B cell (primary cell): ENCODE results near the gene GLRX. TPM values are rescaled to one million over a fixed set of nuclear protein-coding genes. Genes with fewer than 3 reads are reported as not detected.

Source experiments
- ATAC-seq: fragments of 200-7000 bp; cut with Tn5 transposase; one replicate; pipeline ENCODE4 v1.10.0; 2021; ENCODE audit warnings: low read depth, mild to moderate bottlenecking, moderate number of reproducible peaks, moderate library complexity
- CTCF ChIA-PET: fragments of 350-600 bp; sonication (Branson Sonifier 250); formaldehyde crosslinking; loops from one replicate; lab custom pipeline; 2021; ENCODE audit warnings: antibody characterized with exemption, inconsistent platforms; lab: Charles Lee
- POLR2A ChIA-PET: fragments of 350-600 bp; sonication (Branson Sonifier 250); formaldehyde crosslinking; loops from one replicate; lab custom pipeline; 2021; ENCODE audit warnings: antibody characterized with exemption; lab: Charles Lee
- DNase-seq: peaks from one replicate; pipeline ENCODE4 v3.0.0; 2013
- H2AFZ ChIP-seq: 2 replicates; pipeline ENCODE4 v1.6.1; 2012; ENCODE audit warnings: mild to moderate bottlenecking, low read depth, low read length; ENCODE audit not compliant: insufficient read depth, poor library complexity, severe bottlenecking
- H3K27ac ChIP-seq, 2 donors: 1 replicate in 1 of 2; 2 replicates in 1 of 2; pipeline ENCODE4 v1.5.1; 2012 to 2013; ENCODE audit warnings: low read length in 2 of 2, mild to moderate bottlenecking in 2 of 2, moderate library complexity in 1 of 2
- H3K27me3 ChIP-seq, 4 experiments: fragments of 200-600 bp in 1 of 4; sonication (generic) in 1 of 4; replicated peaks in 1 of 4; 1 replicate in 2 of 4; 2 replicates in 2 of 4; pipeline versions ENCODE4 v1.6.1 to v1.7.0; 2013 to 2016; ENCODE audit warnings: low read length in 3 of 4, mild to moderate bottlenecking in 2 of 4, mixed read lengths in 1 of 4, moderate library complexity in 1 of 4; ENCODE audit not compliant: insufficient read depth in 4 of 4, control insufficient read depth in 3 of 4; ENCODE audit errors: control extremely low read depth in 1 of 4
- H3K36me3 ChIP-seq, 2 experiments: replicated peaks in 1 of 2; 1 replicate in 1 of 2; 2 replicates in 1 of 2; pipeline versions ENCODE4 v1.6.1 to v1.7.1; 2013; ENCODE audit warnings: low read length in 1 of 2; ENCODE audit not compliant: insufficient read depth in 2 of 2, control insufficient read depth in 1 of 2; ENCODE audit errors: control extremely low read depth in 1 of 2, extremely low read depth in 1 of 2
- H3K4me1 ChIP-seq, 2 donors: fragments of 200-600 bp in 1 of 2; sonication (generic) in 1 of 2; 1 replicate in 1 of 2; 2 replicates in 1 of 2; pipeline versions ENCODE4 v1.5.1 to v1.6.1; 2013 to 2017; ENCODE audit warnings: low read length in 2 of 2; ENCODE audit not compliant: control insufficient read depth in 2 of 2, insufficient read depth in 2 of 2
- H3K4me2 ChIP-seq: replicated peaks from 2 replicates; pipeline ENCODE3; 2012; ENCODE audit warnings: mild to moderate bottlenecking, low read depth, low read length; ENCODE audit not compliant: poor library complexity, severe bottlenecking
- H3K4me3 ChIP-seq, 5 experiments: fragments of 200-600 bp in 1 of 5; sonication (generic) in 1 of 5; 1 replicate in 3 of 5; 2 replicates in 2 of 5; pipeline versions ENCODE4 v1.5.1 to v1.7.0; 2011 to 2016; ENCODE audit warnings: low read length in 4 of 5, mild to moderate bottlenecking in 4 of 5, low read depth in 2 of 5, control low read depth in 1 of 5, moderate library complexity in 1 of 5; ENCODE audit not compliant: insufficient read depth in 1 of 5; ENCODE audit errors: control extremely low read depth in 1 of 5, extremely low read depth in 1 of 5
- H3K79me2 ChIP-seq: fragments of 200-600 bp; sonication (generic); one replicate; pipeline ENCODE4 v1.6.0; 2016; ENCODE audit warnings: low read length; ENCODE audit not compliant: control insufficient read depth, insufficient read depth
- H3K9ac ChIP-seq: fragments of 200-600 bp; sonication (generic); 2 replicates; pipeline ENCODE4 v1.6.1; 2017; ENCODE audit warnings: mild to moderate bottlenecking, low read length, moderate library complexity
- H3K9me3 ChIP-seq, 3 donors: one replicate each; pipeline versions ENCODE4 v1.6.1 to v1.7.1; 2013; ENCODE audit warnings: low read length in 2 of 3; ENCODE audit not compliant: control insufficient read depth in 2 of 3, insufficient read depth in 1 of 3; ENCODE audit errors: control extremely low read depth in 1 of 3
- H4K20me1 ChIP-seq: 2 replicates; pipeline ENCODE4 v1.6.0; 2012; ENCODE audit warnings: mild to moderate bottlenecking, low read length; ENCODE audit not compliant: insufficient read depth, control insufficient read depth, poor library complexity, severe bottlenecking
- H3K27ac Mint-ChIP-seq: one replicate; pipeline ENCODE4 v1.8.0; 2021; ENCODE audit warnings: mixed read lengths
- H3K27me3 Mint-ChIP-seq: one replicate; pipeline ENCODE4 v1.8.0; 2021; ENCODE audit warnings: mixed read lengths
- H3K4me1 Mint-ChIP-seq: one replicate; pipeline ENCODE4 v1.8.0; 2021; ENCODE audit warnings: mixed read lengths
- H3K4me3 Mint-ChIP-seq: one replicate; pipeline ENCODE4 v1.8.0; 2021; ENCODE audit warnings: mixed read lengths
- H3K9me3 Mint-ChIP-seq: one replicate; pipeline ENCODE4 v1.8.0; 2022; ENCODE audit warnings: mixed read lengths; ENCODE audit not compliant: insufficient read depth
- EZH2 ChIP-seq: IDR thresholded peaks from 2 replicates; pipeline ENCODE4 v1.6.1; 2012; ENCODE audit warnings: borderline replicate concordance, low read depth, mild to moderate bottlenecking, moderate library complexity, low read length; ENCODE audit not compliant: insufficient read depth, poor library complexity, severe bottlenecking
- WGBS: methylation state at CpG from one replicate; pipeline ENCODE4 v1.1.5; 2013; ENCODE audit warnings: missing lambda C conversion rate; ENCODE audit not compliant: insufficient coverage; 5-methylcytosine and 5-hydroxymethylcytosine counted together
- intact Hi-C: fragments of 100-400 bp; cut with micrococcal nuclease; formaldehyde crosslinking; loops from one replicate; pipeline ENCODE4 v1.10.0; 2022
- polyA plus RNA-seq: library from polyadenylated mRNA; depleted of rRNA; stranded (reverse); fragments of >200 nt; gene quantifications from 2 replicates; pipeline ENCODE4 v1.2.3, GENCODE V29; 2012
- total RNA-seq, 2 donors: library from RNA; stranded (reverse); fragments of 120-200 nt in 1 of 2; gene quantifications; 1 replicate in 1 of 2; 2 replicates in 1 of 2; pipeline versions ENCODE4 v1.2.3 to v1.2.4, GENCODE V29; 2013 to 2022
- TF ChIP-seq, protein P1 (sequence below): fragments of 200-600 bp; IDR thresholded peaks from one replicate; pipeline ENCODE4 v1.8.0; 2022; ENCODE audit warnings: antibody characterized with exemption, mild to moderate bottlenecking

Gene GLRX
- total and polyA plus RNA-seq, 2 donors (not counting 1 experiment from before 2014, with no cell fraction given), result 44.6 to 54.8 TPM

DNA sequence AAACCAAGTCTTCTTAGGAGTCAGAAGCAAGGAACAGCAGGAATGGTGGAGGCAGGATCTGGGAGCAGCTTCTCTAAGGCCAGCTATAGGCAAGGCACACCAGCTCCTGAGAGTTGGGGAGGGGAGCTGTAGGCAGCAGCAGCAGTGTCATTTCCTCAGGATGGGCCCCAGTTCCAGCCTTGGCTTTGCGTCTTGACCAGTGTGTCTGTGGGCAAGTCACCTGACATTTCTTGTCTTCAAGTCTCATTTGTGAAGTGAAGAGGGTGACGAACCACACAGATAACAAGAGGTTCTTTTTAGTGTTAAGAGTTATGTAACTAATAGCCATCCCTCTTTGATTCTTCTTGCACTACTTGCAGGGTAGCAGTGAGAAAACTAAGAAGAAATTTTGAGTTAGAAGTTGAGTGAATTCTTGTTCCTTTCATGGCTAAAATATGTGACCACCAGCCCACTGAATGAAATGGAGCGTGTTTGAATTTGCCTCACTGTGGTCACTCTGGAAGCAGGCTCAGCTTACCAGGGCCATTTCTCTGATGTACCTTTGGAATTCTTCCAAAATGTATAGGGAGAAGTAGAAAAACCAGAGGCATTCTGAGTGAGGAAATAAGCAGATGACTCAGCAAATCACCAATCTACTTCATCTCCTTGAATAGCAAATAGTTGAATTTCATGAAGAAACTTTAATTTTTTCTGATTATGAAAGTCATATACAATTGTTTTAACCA lies 49.0 kb downstream of the GLRX start:
- intact Hi-C loops, result no loop called here
- no peaks in the 10 kb centered on the region for H3K4me1 Mint-ChIP-seq
- H3K4me3 Mint-ChIP-seq, result no peak overlapping the region
- H3K4me3 ChIP-seq, result no peak overlapping the region
- no peak overlapping the region for H3K4me2 ChIP-seq
- H3K4me1 ChIP-seq, result no peaks in the 10 kb centered on the region
- H2AFZ ChIP-seq, result no peak overlapping the region
- no peaks in the 10 kb centered on the region for H3K9me3 ChIP-seq
- no peaks in the 10 kb centered on the region for H3K27me3 Mint-ChIP-seq
- H4K20me1 ChIP-seq, result no peaks in the 10 kb centered on the region
- ATAC-seq (no peak), DNase-seq (no peak)
- no peaks in the 10 kb centered on the region for H3K79me2 ChIP-seq
- WGBS, result 60% methylated on average over 1 of the region's 3 CpGs
- H3K27me3 ChIP-seq, result no peaks in the 10 kb centered on the region
- POLR2A ChIA-PET, result no interaction called here
- CTCF ChIA-PET, result interaction anchor here (1.1 kb wide), 1 partner anchor 8 kb away, joined by 5 read pairs; no protein-coding TSS in a partner anchor
- TF ChIP-seq EZH2, result no peak
- TF ChIP-seq, protein P1, sequence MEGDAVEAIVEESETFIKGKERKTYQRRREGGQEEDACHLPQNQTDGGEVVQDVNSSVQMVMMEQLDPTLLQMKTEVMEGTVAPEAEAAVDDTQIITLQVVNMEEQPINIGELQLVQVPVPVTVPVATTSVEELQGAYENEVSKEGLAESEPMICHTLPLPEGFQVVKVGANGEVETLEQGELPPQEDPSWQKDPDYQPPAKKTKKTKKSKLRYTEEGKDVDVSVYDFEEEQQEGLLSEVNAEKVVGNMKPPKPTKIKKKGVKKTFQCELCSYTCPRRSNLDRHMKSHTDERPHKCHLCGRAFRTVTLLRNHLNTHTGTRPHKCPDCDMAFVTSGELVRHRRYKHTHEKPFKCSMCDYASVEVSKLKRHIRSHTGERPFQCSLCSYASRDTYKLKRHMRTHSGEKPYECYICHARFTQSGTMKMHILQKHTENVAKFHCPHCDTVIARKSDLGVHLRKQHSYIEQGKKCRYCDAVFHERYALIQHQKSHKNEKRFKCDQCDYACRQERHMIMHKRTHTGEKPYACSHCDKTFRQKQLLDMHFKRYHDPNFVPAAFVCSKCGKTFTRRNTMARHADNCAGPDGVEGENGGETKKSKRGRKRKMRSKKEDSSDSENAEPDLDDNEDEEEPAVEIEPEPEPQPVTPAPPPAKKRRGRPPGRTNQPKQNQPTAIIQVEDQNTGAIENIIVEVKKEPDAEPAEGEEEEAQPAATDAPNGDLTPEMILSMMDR, result no peak
- H3K36me3 ChIP-seq, result no peaks in the 10 kb centered on the region
- no peaks in the 10 kb centered on the region for H3K9me3 Mint-ChIP-seq
- no peak overlapping the region for H3K27ac ChIP-seq
- no peak overlapping the region for H3K9ac ChIP-seq
- no peak overlapping the region for H3K27ac Mint-ChIP-seq

DNA sequence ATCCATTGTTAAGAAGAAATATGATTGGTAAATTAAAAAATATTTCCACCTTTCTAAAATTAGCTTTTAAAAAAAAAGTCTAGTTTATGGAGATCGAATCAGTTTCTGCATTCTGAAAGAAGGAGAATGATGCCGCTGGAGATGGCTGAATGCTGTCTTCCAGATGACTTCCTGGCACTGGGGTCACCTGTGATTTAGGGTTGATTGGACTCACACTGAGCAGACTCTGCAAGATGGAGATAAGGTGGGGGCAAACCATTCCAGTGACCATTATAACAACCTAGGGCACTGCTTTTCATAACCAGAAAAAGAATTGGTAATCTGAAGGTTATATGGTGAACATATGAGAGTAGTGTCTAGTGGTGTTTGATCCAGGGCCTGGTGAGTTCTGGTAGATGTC lies 50.6 kb downstream of the GLRX start:
- no peaks in the 10 kb centered on the region for H3K79me2 ChIP-seq
- Mint-ChIP-seq H3K27ac (no peak overlapping the region), H3K27me3 (no peaks in the 10 kb centered on the region), H3K4me1 (no peaks in the 10 kb centered on the region), H3K9me3 (no peaks in the 10 kb centered on the region), H3K4me3 (no peak overlapping the region)
- POLR2A ChIA-PET, result no interaction called here
- no peak overlapping the region for H3K4me2 ChIP-seq
- TF ChIP-seq, protein P1, result no peak
- no peak for TF ChIP-seq EZH2
- intact Hi-C loops, result no loop called here
- H3K4me1 ChIP-seq, result no peaks in the 10 kb centered on the region
- no peak overlapping the region for H3K4me3 ChIP-seq
- H3K27me3 ChIP-seq, result no peaks in the 10 kb centered on the region
- WGBS, result 100% methylated on average over 1 of the region's 2 CpGs
- H3K9me3 ChIP-seq, result no peaks in the 10 kb centered on the region
- H3K36me3 ChIP-seq, result no peaks in the 10 kb centered on the region
- CTCF ChIA-PET, result interaction anchor here (0.9 to 1.3 kb wide), 3 partner anchors 9 to 76 kb away, joined by 3 to 9 read pairs (median 3); no protein-coding TSS in a partner anchor
- no peaks in the 10 kb centered on the region for H4K20me1 ChIP-seq
- ATAC-seq, result no peak
- no peak overlapping the region for H2AFZ ChIP-seq
- DNase-seq, result no peak
- H3K27ac ChIP-seq, result no peak overlapping the region
- no peak overlapping the region for H3K9ac ChIP-seq
